ENCODE data around the gene PRRG2. TPM values are rescaled to one million over a fixed set of nuclear protein-coding genes. Genes with fewer than 3 reads are reported as not detected.
A peak's percentile ranks its signal among the peaks of the same experiment; 100 is the strongest.

Gene PRRG2
- total and polyA plus RNA-seq, 7 experiments from 2014 or later, result 0.30 to 2.9 (median 0.54) TPM; not detected in 1

GRCh38 chr19:49555600-49556411 lies 25.3 kb upstream of the PRRG2 start:
- peaks cover 0 to 2% (median 0%) of the 10 kb centered on the region in 11 donors for H3K9me3 Mint-ChIP-seq
- Histone ChIP-seq H3K4me3 (ENCODE audit: low read length) (peak overlapping the region; percentile 39), H3K9me3 (ENCODE audit: control insufficient read depth in 2 of 3, low read length in 3 of 3) (no peaks in the 10 kb centered on the region), H3K27ac (ENCODE audit: low read depth, low read length) (peak overlapping the region; percentile 88), H3K27me3 (ENCODE audit: control insufficient read depth in 2 of 2, insufficient read depth in 2 of 2, low read length in 2 of 2) (no peaks in the 10 kb centered on the region), H3K36me3 (ENCODE audit: control insufficient read depth in 2 of 3, insufficient read depth in 3 of 3, low read length in 3 of 3) (peaks cover 8 to 49% (median 14%) of the 10 kb centered on the region in 3 experiments), H3K4me1 (ENCODE audit: control insufficient read depth in 2 of 2, insufficient read depth in 2 of 2, low read length in 2 of 2) (peaks cover 53 to 71% of the 10 kb centered on the region in 2 donors)
- ATAC-seq (peak; percentile 89), DNase-seq (peak; percentile 59 to 94 (median 91))
- ChIA-PET POLR2A (interaction anchor here (0.6 to 21.0 kb wide), 8 partner anchors 4 to 58 kb away, joined by 3 to 687 read pairs (median 14); partner anchors contain the start of gene RPS11), CTCF (interaction anchor here (0.7 to 10.2 kb wide), 4 partner anchors 11 to 49 kb away, joined by 3 to 231 read pairs (median 62); no protein-coding TSS in a partner anchor)
- H3K27me3 Mint-ChIP-seq, result no peaks in the 10 kb centered on the region
- intact Hi-C loops (cut with micrococcal nuclease), result loop anchor here (1.0 kb wide), 2 partner anchors 9 to 23 kb away; no protein-coding TSS in a partner anchor
- peak overlapping the region; percentile 62 to 90 (median 82) for H3K4me3 Mint-ChIP-seq
- peak overlapping the region; percentile 93 to 100 (median 98) for H3K27ac Mint-ChIP-seq
- peaks cover 10 to 68% (median 44%) of the 10 kb centered on the region in 5 donors for H3K36me3 Mint-ChIP-seq
- H3K4me1 Mint-ChIP-seq, result peaks cover 48 to 75% (median 68%) of the 10 kb centered on the region in 7 donors

- Mint-ChIP-seq H3K4me3 (peak overlapping the region; percentile 83 to 99 (median 94)), H3K36me3 (peaks cover 10 to 66% (median 41%) of the 10 kb centered on the region in 5 donors), H3K27me3 (no peaks in the 10 kb centered on the region), H3K27ac (peak overlapping the region; percentile 89 to 99 (median 97)), H3K4me1 (peaks cover 54 to 80% (median 70%) of the 10 kb centered on the region in 7 donors), H3K9me3 (peaks cover 0 to 2% (median 0%) of the 10 kb centered on the region in 11 donors)
- H3K9me3 ChIP-seq (ENCODE audit: control insufficient read depth in 2 of 3, low read length in 3 of 3), result no peaks in the 10 kb centered on the region
- peaks cover 8 to 49% (median 14%) of the 10 kb centered on the region in 3 experiments for H3K36me3 ChIP-seq (ENCODE audit: control insufficient read depth in 2 of 3, insufficient read depth in 3 of 3, low read length in 3 of 3)
- H3K4me1 ChIP-seq (ENCODE audit: control insufficient read depth in 2 of 2, insufficient read depth in 2 of 2, low read length in 2 of 2), result peaks cover 62 to 71% of the 10 kb centered on the region in 2 donors
- CTCF ChIA-PET, result interaction anchor here (0.6 to 11.3 kb wide), 6 partner anchors 6 to 118 kb away, joined by 3 to 151 read pairs (median 16); no protein-coding TSS in a partner anchor
- no peaks in the 10 kb centered on the region for H3K27me3 ChIP-seq (ENCODE audit: control insufficient read depth in 2 of 2, insufficient read depth in 2 of 2, low read length in 2 of 2)
- intact Hi-C loops (cut with micrococcal nuclease), result loop anchor here (1.0 kb wide), 2 partner anchors 9 to 23 kb away; no protein-coding TSS in a partner anchor
- H3K27ac ChIP-seq (ENCODE audit: low read depth, low read length), result peak overlapping the region; percentile 88
- H3K4me3 ChIP-seq (ENCODE audit: low read length), result peak overlapping the region; percentile 55
- DNase-seq (peak in 4 of 9 donors; percentile 36 to 67 (median 48)), ATAC-seq (peak; percentile 3)
- POLR2A ChIA-PET, result interaction anchor here (0.8 to 21.0 kb wide), 7 partner anchors 5 to 69 kb away, joined by 3 to 687 read pairs (median 3); partner anchors contain the start of gene RPL13A
Observed at GRCh38 chr19:49556412-49557398, 24.4 kb upstream of the PRRG2 start.

GRCh38 chr19:49557641-49558325 lies 23.3 kb upstream of the PRRG2 start:
- Histone ChIP-seq H3K27ac (ENCODE audit: low read depth, low read length) (peak overlapping the region; percentile 88), H3K4me1 (ENCODE audit: control insufficient read depth in 2 of 2, insufficient read depth in 2 of 2, low read length in 2 of 2) (peaks cover 65 to 72% of the 10 kb centered on the region in 2 donors), H3K36me3 (ENCODE audit: control insufficient read depth in 2 of 3, insufficient read depth in 3 of 3, low read length in 3 of 3) (peaks cover 8 to 49% (median 14%) of the 10 kb centered on the region in 3 experiments), H3K9me3 (ENCODE audit: control insufficient read depth in 2 of 3, low read length in 3 of 3) (no peaks in the 10 kb centered on the region), H3K4me3 (ENCODE audit: low read length) (peak overlapping the region; percentile 55), H3K27me3 (ENCODE audit: control insufficient read depth in 2 of 2, insufficient read depth in 2 of 2, low read length in 2 of 2) (no peaks in the 10 kb centered on the region)
- ATAC-seq, result no peak
- ChIA-PET CTCF (interaction anchor here (0.6 to 11.3 kb wide), 8 partner anchors 8 to 117 kb away, joined by 3 to 151 read pairs (median 4); no protein-coding TSS in a partner anchor), POLR2A (interaction anchor here (0.9 to 21.0 kb wide), 8 partner anchors 6 to 69 kb away, joined by 3 to 687 read pairs (median 5); no protein-coding TSS in a partner anchor)
- peaks cover 0 to 2% (median 0%) of the 10 kb centered on the region in 11 donors for H3K9me3 Mint-ChIP-seq
- H3K27ac Mint-ChIP-seq, result peak overlapping the region; percentile 89 to 99 (median 97)
- H3K27me3 Mint-ChIP-seq, result no peaks in the 10 kb centered on the region
- H3K4me3 Mint-ChIP-seq, result peak overlapping the region; percentile 83 to 99 (median 94)
- peaks cover 49 to 79% (median 70%) of the 10 kb centered on the region in 7 donors for H3K4me1 Mint-ChIP-seq
- H3K36me3 Mint-ChIP-seq, result peaks cover 10 to 64% (median 40%) of the 10 kb centered on the region in 5 donors
- intact Hi-C loops (cut with micrococcal nuclease), result no loop called here
- peak in 1 of 9 donors; percentile 37 for DNase-seq

GRCh38 chr19:49558591-49558990 lies 22.5 kb upstream of the PRRG2 start:
- H3K36me3 Mint-ChIP-seq, result peaks cover 10 to 61% (median 39%) of the 10 kb centered on the region in 5 donors
- peaks cover 48 to 78% (median 71%) of the 10 kb centered on the region in 7 donors for H3K4me1 Mint-ChIP-seq
- ChIA-PET CTCF (interaction anchor here (0.6 to 11.3 kb wide), 7 partner anchors 8 to 59 kb away, joined by 3 to 151 read pairs (median 5); no protein-coding TSS in a partner anchor), POLR2A (interaction anchor here (1.1 to 21.0 kb wide), 10 partner anchors 6 to 117 kb away, joined by 3 to 687 read pairs (median 5); partner anchors contain the start of gene RRAS)
- no peaks in the 10 kb centered on the region for H3K27me3 ChIP-seq (ENCODE audit: control insufficient read depth in 2 of 2, insufficient read depth in 2 of 2, low read length in 2 of 2)
- peaks cover 0 to 2% (median 0%) of the 10 kb centered on the region in 11 donors for H3K9me3 Mint-ChIP-seq
- H3K9me3 ChIP-seq (ENCODE audit: control insufficient read depth in 2 of 3, low read length in 3 of 3), result no peaks in the 10 kb centered on the region
- peaks cover 63 to 73% of the 10 kb centered on the region in 2 donors for H3K4me1 ChIP-seq (ENCODE audit: control insufficient read depth in 2 of 2, insufficient read depth in 2 of 2, low read length in 2 of 2)
- peak in 7 of 9 donors; percentile 49 to 70 (median 64) for DNase-seq
- H3K27me3 Mint-ChIP-seq, result no peaks in the 10 kb centered on the region
- peak overlapping the region; percentile 88 for H3K27ac ChIP-seq (ENCODE audit: low read depth, low read length)
- peak overlapping the region; percentile 88 for H3K4me3 ChIP-seq (ENCODE audit: low read length)
- no peak for ATAC-seq
- intact Hi-C loops (cut with micrococcal nuclease), result no loop called here
- peaks cover 8 to 49% (median 14%) of the 10 kb centered on the region in 3 experiments for H3K36me3 ChIP-seq (ENCODE audit: control insufficient read depth in 2 of 3, insufficient read depth in 3 of 3, low read length in 3 of 3)
- H3K27ac Mint-ChIP-seq, result peak overlapping the region; percentile 91 to 99 (median 98)
- H3K4me3 Mint-ChIP-seq, result peak overlapping the region; percentile 90 to 99 (median 94)

GRCh38 chr19:49559443-49559842 lies 21.7 kb upstream of the PRRG2 start:
- ChIA-PET CTCF (interaction anchor here (1.1 to 11.3 kb wide), 5 partner anchors 9 to 60 kb away, joined by 3 to 151 read pairs (median 29); no protein-coding TSS in a partner anchor), POLR2A (interaction anchor here (1.1 to 21.0 kb wide), 10 partner anchors 7 to 117 kb away, joined by 3 to 687 read pairs (median 5); partner anchors contain the start of genes PIH1D1 and RRAS)
- H3K4me3 ChIP-seq (ENCODE audit: low read length), result peak overlapping the region; percentile 88
- H3K36me3 ChIP-seq (ENCODE audit: control insufficient read depth in 2 of 3, insufficient read depth in 3 of 3, low read length in 3 of 3), result peaks cover 8 to 49% (median 14%) of the 10 kb centered on the region in 3 experiments
- no peaks in the 10 kb centered on the region for H3K9me3 ChIP-seq (ENCODE audit: control insufficient read depth in 2 of 3, low read length in 3 of 3)
- peaks cover 63 to 74% of the 10 kb centered on the region in 2 donors for H3K4me1 ChIP-seq (ENCODE audit: control insufficient read depth in 2 of 2, insufficient read depth in 2 of 2, low read length in 2 of 2)
- Mint-ChIP-seq H3K36me3 (peaks cover 10 to 60% (median 36%) of the 10 kb centered on the region in 5 donors), H3K9me3 (peaks cover 0 to 2% (median 0%) of the 10 kb centered on the region in 11 donors), H3K27ac (peak overlapping the region; percentile 91 to 99 (median 98)), H3K4me1 (peaks cover 46 to 76% (median 71%) of the 10 kb centered on the region in 7 donors), H3K27me3 (no peaks in the 10 kb centered on the region), H3K4me3 (peak overlapping the region; percentile 90 to 99 (median 94))
- ATAC-seq (no peak), DNase-seq (no peak)
- peak overlapping the region; percentile 88 for H3K27ac ChIP-seq (ENCODE audit: low read depth, low read length)
- H3K27me3 ChIP-seq (ENCODE audit: control insufficient read depth in 2 of 2, insufficient read depth in 2 of 2, low read length in 2 of 2), result no peaks in the 10 kb centered on the region
- intact Hi-C loops (cut with micrococcal nuclease), result no loop called here

Data from naive thymus-derived CD4-positive, alpha-beta T cell (primary cell).